ENCODE results near the gene ART5.
"Not testable (repeated sequence)": the region's sequence is repeated elsewhere in the genome, so short reads cannot be mapped to it uniquely, and the experiment has no call there.

ART5 gene

GRCh38 chr11:3617990-3618389, 23.8 kb downstream of the ART5 start:
- no peak for DNase-seq (ENCODE audit: low spot score)

GRCh38 chr11:3616721-3617460, 24.9 kb downstream of the ART5 start:
- no peak for DNase-seq (ENCODE audit: low spot score)

- no peak for DNase-seq (ENCODE audit: low spot score)
Observed at GRCh38 chr11:3615998-3616397, 25.8 kb downstream of the ART5 start.

GRCh38 chr11:3614742-3615171, 27.0 kb downstream of the ART5 start:
- peak; percentile 57 for DNase-seq (ENCODE audit: low spot score)

GRCh38 chr11:3613998-3614741, 27.6 kb downstream of the ART5 start:
- DNase-seq (ENCODE audit: low spot score), result no peak

GRCh38 chr11:3611976-3612678, 29.7 kb downstream of the ART5 start:
- no peak for DNase-seq (ENCODE audit: low spot score)

- no peak for DNase-seq (ENCODE audit: low spot score)
Observed at GRCh38 chr11:3610846-3611245, 30.9 kb downstream of the ART5 start.

GRCh38 chr11:3609416-3610265, 32.2 kb downstream of the ART5 start:
- DNase-seq (ENCODE audit: low spot score), result peak; percentile 64

- no peak for DNase-seq (ENCODE audit: low spot score)
Observed at GRCh38 chr11:3605771-3606203, 36.0 kb downstream of the ART5 start.

GRCh38 chr11:3605283-3605662, 36.5 kb downstream of the ART5 start:
- DNase-seq (ENCODE audit: low spot score), result no peak

GRCh38 chr11:3604167-3604566, 37.6 kb downstream of the ART5 start:
- no peak for DNase-seq (ENCODE audit: low spot score)

GRCh38 chr11:3600201-3600600, 41.6 kb downstream of the ART5 start:
- not testable (repeated sequence) for DNase-seq (ENCODE audit: low spot score)

GRCh38 chr11:3597743-3598142, 44.0 kb downstream of the ART5 start:
- DNase-seq (ENCODE audit: low spot score), result not testable (repeated sequence)

GRCh38 chr11:3591326-3591725, 50.5 kb downstream of the ART5 start:
- DNase-seq (ENCODE audit: low spot score), result not testable (repeated sequence)

GRCh38 chr11:3590193-3590592, 51.6 kb downstream of the ART5 start:
- DNase-seq (ENCODE audit: low spot score), result not testable (repeated sequence)

GRCh38 chr11:3588776-3589175, 53.0 kb downstream of the ART5 start:
- not testable (repeated sequence) for DNase-seq (ENCODE audit: low spot score)
